HEK293 (cell line): ENCODE measurements around the gene STK35.

Experiments
- BCL11B ChIP-seq: fragments of 450-650 bp; formaldehyde crosslinking; IDR thresholded peaks from 2 replicates; pipeline ENCODE4 v1.5.1; 2016; ENCODE audit warnings: low read depth, missing biosample characterization, missing genetic modification characterization
- IKZF3 ChIP-seq: fragments of 450-650 bp; IDR thresholded peaks from 2 replicates; pipeline ENCODE4 v1.5.0; 2018; ENCODE audit warnings: missing biosample characterization, mild to moderate bottlenecking, missing genetic modification characterization, moderate library complexity
- KLF10 ChIP-seq: fragments of 450-650 bp; IDR thresholded peaks from 2 replicates; pipeline ENCODE4 v1.5.1; 2018; ENCODE audit warnings: missing biosample characterization, mild to moderate bottlenecking, missing genetic modification characterization
- WT1 ChIP-seq: fragments of 450-650 bp; formaldehyde crosslinking; IDR thresholded peaks from 2 replicates; pipeline ENCODE4 v1.5.1; 2016; ENCODE audit warnings: missing biosample characterization, missing genetic modification characterization
- YY2 ChIP-seq: fragments of 450-650 bp; formaldehyde crosslinking; IDR thresholded peaks from 2 replicates; pipeline ENCODE4 v1.5.1; 2016; ENCODE audit warnings: missing biosample characterization, missing genetic modification characterization
- ZBTB20 ChIP-seq: fragments of 450-650 bp; formaldehyde crosslinking; IDR thresholded peaks from 2 replicates; pipeline ENCODE4 v1.5.1; 2016; ENCODE audit warnings: missing biosample characterization, missing genetic modification characterization
- ZFP3 ChIP-seq: fragments of 450-650 bp; formaldehyde crosslinking; IDR thresholded peaks from 2 replicates; pipeline ENCODE4 v1.5.1; 2016; ENCODE audit warnings: low read depth, missing biosample characterization, missing genetic modification characterization
- ZFP69B ChIP-seq: fragments of 450-650 bp; formaldehyde crosslinking; IDR thresholded peaks from 2 replicates; pipeline ENCODE4 v1.5.1; 2016; ENCODE audit warnings: missing biosample characterization, missing genetic modification characterization
- ZNF132 ChIP-seq: fragments of 450-650 bp; formaldehyde crosslinking; IDR thresholded peaks from 2 replicates; pipeline ENCODE4 v1.5.1; 2017; ENCODE audit warnings: missing biosample characterization, missing genetic modification characterization, borderline replicate concordance
- ZNF138 ChIP-seq: fragments of 450-650 bp; formaldehyde crosslinking; IDR thresholded peaks from 2 replicates; pipeline ENCODE4 v1.5.1; 2016; ENCODE audit warnings: missing biosample characterization, missing genetic modification characterization, borderline replicate concordance
- ZNF19 ChIP-seq: fragments of 450-650 bp; formaldehyde crosslinking; IDR thresholded peaks from 2 replicates; pipeline ENCODE4; 2016; ENCODE audit warnings: missing biosample characterization, missing genetic modification characterization, low read depth
- ZNF214 ChIP-seq: fragments of 450-650 bp; formaldehyde crosslinking; IDR thresholded peaks from 2 replicates; pipeline ENCODE4 v1.5.1; 2017; ENCODE audit warnings: missing biosample characterization, mild to moderate bottlenecking, missing genetic modification characterization, borderline replicate concordance
- ZNF302 ChIP-seq: fragments of 450-650 bp; formaldehyde crosslinking; IDR thresholded peaks from 2 replicates; pipeline ENCODE4 v1.5.1; 2016; ENCODE audit warnings: missing biosample characterization, missing genetic modification characterization, low read depth
- ZNF362 ChIP-seq: fragments of 450-650 bp; formaldehyde crosslinking; IDR thresholded peaks from 2 replicates; pipeline ENCODE4 v1.5.1; 2016; ENCODE audit warnings: missing biosample characterization, missing genetic modification characterization
- ZNF366 ChIP-seq: fragments of 450-650 bp; formaldehyde crosslinking; conservative IDR thresholded peaks from 2 replicates; pipeline ENCODE4 v1.5.1; 2016; ENCODE audit warnings: missing biosample characterization, missing genetic modification characterization
- ZNF423 ChIP-seq: fragments of 450-650 bp; formaldehyde crosslinking; IDR thresholded peaks from 2 replicates; pipeline ENCODE4 v1.5.1; 2016; ENCODE audit warnings: missing biosample characterization, missing genetic modification characterization
- ZNF518A ChIP-seq: fragments of 450-650 bp; formaldehyde crosslinking; conservative IDR thresholded peaks from 2 replicates; pipeline ENCODE4 v1.5.1; 2016; ENCODE audit warnings: low read depth, missing biosample characterization, missing genetic modification characterization
- ZNF549 ChIP-seq: fragments of 450-650 bp; IDR thresholded peaks from 2 replicates; pipeline ENCODE4 v1.5.1; 2018; ENCODE audit warnings: missing biosample characterization, missing genetic modification characterization, mild to moderate bottlenecking, inconsistent platforms, moderate library complexity
- ZNF558 ChIP-seq: fragments of 450-650 bp; formaldehyde crosslinking; IDR thresholded peaks from 2 replicates; pipeline ENCODE4 v1.5.1; 2016; ENCODE audit warnings: missing biosample characterization, missing genetic modification characterization
- ZNF596 ChIP-seq: fragments of 450-650 bp; IDR thresholded peaks from 2 replicates; pipeline ENCODE4 v1.5.0; 2018; ENCODE audit warnings: missing biosample characterization, mild to moderate bottlenecking, missing genetic modification characterization, moderate library complexity
- ZNF600 ChIP-seq: fragments of 450-650 bp; formaldehyde crosslinking; IDR thresholded peaks from 2 replicates; pipeline ENCODE4 v1.5.1; 2016; ENCODE audit warnings: missing biosample characterization, missing genetic modification characterization
- ZNF610 ChIP-seq: fragments of 450-650 bp; formaldehyde crosslinking; IDR thresholded peaks from 2 replicates; pipeline ENCODE4 v1.5.1; 2016; ENCODE audit warnings: missing biosample characterization, missing genetic modification characterization, borderline replicate concordance
- ZNF623 ChIP-seq: fragments of 450-650 bp; formaldehyde crosslinking; IDR thresholded peaks from 2 replicates; pipeline ENCODE4 v1.5.1; 2016; ENCODE audit warnings: missing biosample characterization, missing genetic modification characterization
- ZNF629 ChIP-seq: fragments of 450-650 bp; formaldehyde crosslinking; IDR thresholded peaks from 2 replicates; pipeline ENCODE4 v1.5.1; 2017; ENCODE audit warnings: missing biosample characterization, missing genetic modification characterization
- ZNF704 ChIP-seq: fragments of 450-650 bp; formaldehyde crosslinking; IDR thresholded peaks from 2 replicates; pipeline ENCODE4 v1.5.1; 2016; ENCODE audit warnings: missing biosample characterization, missing genetic modification characterization
- ZNF792 ChIP-seq: fragments of 450-650 bp; formaldehyde crosslinking; IDR thresholded peaks from 2 replicates; pipeline ENCODE4 v1.5.1; 2016; ENCODE audit warnings: missing biosample characterization, missing genetic modification characterization
- ZXDB ChIP-seq: fragments of 450-650 bp; formaldehyde crosslinking; IDR thresholded peaks from 2 replicates; pipeline ENCODE4 v1.5.1; 2016; ENCODE audit warnings: missing biosample characterization, missing genetic modification characterization
- TF ChIP-seq, protein P1 (sequence below): fragments of 450-650 bp; formaldehyde crosslinking; IDR thresholded peaks from 2 replicates; pipeline ENCODE4 v1.5.1; 2017; ENCODE audit warnings: missing biosample characterization, missing genetic modification characterization
- TF ChIP-seq, protein P2 (sequence below): fragments of 450-650 bp; formaldehyde crosslinking; IDR thresholded peaks from 2 replicates; pipeline ENCODE4 v1.5.1; 2016; ENCODE audit warnings: missing biosample characterization, missing genetic modification characterization

Gene STK35

GRCh38 chr20:2102585-2103460, 1.2 kb downstream of the STK35 start (continued):
- TF ChIP-seq, protein P1, sequence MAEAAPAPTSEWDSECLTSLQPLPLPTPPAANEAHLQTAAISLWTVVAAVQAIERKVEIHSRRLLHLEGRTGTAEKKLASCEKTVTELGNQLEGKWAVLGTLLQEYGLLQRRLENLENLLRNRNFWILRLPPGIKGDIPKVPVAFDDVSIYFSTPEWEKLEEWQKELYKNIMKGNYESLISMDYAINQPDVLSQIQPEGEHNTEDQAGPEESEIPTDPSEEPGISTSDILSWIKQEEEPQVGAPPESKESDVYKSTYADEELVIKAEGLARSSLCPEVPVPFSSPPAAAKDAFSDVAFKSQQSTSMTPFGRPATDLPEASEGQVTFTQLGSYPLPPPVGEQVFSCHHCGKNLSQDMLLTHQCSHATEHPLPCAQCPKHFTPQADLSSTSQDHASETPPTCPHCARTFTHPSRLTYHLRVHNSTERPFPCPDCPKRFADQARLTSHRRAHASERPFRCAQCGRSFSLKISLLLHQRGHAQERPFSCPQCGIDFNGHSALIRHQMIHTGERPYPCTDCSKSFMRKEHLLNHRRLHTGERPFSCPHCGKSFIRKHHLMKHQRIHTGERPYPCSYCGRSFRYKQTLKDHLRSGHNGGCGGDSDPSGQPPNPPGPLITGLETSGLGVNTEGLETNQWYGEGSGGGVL (tag by site-specific recombination) = peak; percentile 60
- TF ChIP-seq ZNF302 = no peak
- TF ChIP-seq, protein P2, sequence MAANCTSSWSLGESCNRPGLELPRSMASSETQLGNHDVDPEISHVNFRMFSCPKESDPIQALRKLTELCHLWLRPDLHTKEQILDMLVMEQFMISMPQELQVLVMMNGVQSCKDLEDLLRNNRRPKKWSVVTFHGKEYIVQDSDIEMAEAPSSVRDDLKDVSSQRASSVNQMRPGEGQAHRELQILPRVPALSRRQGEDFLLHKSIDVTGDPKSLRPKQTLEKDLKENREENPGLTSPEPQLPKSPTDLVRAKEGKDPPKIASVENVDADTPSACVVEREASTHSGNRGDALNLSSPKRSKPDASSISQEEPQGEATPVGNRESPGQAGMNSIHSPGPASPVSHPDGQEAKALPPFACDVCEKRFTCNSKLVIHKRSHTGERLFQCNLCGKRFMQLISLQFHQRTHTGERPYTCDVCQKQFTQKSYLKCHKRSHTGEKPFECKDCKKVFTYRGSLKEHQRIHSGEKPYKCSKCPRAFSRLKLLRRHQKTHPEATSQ = no peak
- no peak for TF ChIP-seq ZNF704 (tag by site-specific recombination)
- TF ChIP-seq ZNF629 (tag by site-specific recombination) = no peak
- TF ChIP-seq ZNF623 (tag by site-specific recombination) = no peak
- no peak for TF ChIP-seq ZFP3 (tag by site-specific recombination)
- TF ChIP-seq ZXDB = no peak; the same call in 1 of the 2 replicates
- no peak for TF ChIP-seq ZNF610
- TF ChIP-seq WT1 = no peak
- TF ChIP-seq ZNF214 (tag by site-specific recombination) = no peak
- no peak for TF ChIP-seq BCL11B (tag by site-specific recombination)
- TF ChIP-seq ZBTB20 (tag by site-specific recombination) = peak; percentile 65; the same call in 1 of the 2 replicates
- no peak for TF ChIP-seq ZNF596 (tag by site-specific recombination)
- TF ChIP-seq ZNF518A (tag by site-specific recombination) = no peak
- peak; percentile 13; the same call in 1 of the 2 replicates for TF ChIP-seq YY2 (tag by site-specific recombination)
- no peak for TF ChIP-seq IKZF3 (tag by site-specific recombination)
- TF ChIP-seq ZNF366 (tag by site-specific recombination) = peak; percentile 62
- 0 out of 2 replicates have a peak, but pooled peaks have one; percentile 14 for TF ChIP-seq KLF10 (tag by site-specific recombination)
- no peak for TF ChIP-seq ZNF19 (tag by site-specific recombination)
- no peak for TF ChIP-seq ZNF362
- no peak for TF ChIP-seq ZNF423 (tag by site-specific recombination)
- TF ChIP-seq ZNF132 (tag by site-specific recombination) = no peak
- no peak for TF ChIP-seq ZNF138 (tag by site-specific recombination)
- TF ChIP-seq ZNF600 = peak; percentile 85
- peak; percentile 100 for TF ChIP-seq ZFP69B (tag by site-specific recombination)
- no peak for TF ChIP-seq ZNF558
- no peak for TF ChIP-seq ZNF549 (tag by site-specific recombination)
- TF ChIP-seq ZNF792 (tag by site-specific recombination) = no peak
